Left ventricle myocardium inferior (tissue), 1 donor: ENCODE results near the gene DNAJC13. TPM values are rescaled to one million over a fixed set of nuclear protein-coding genes. Genes with fewer than 3 reads are reported as not detected.
A peak's percentile ranks its signal among the peaks of the same experiment; 100 is the strongest.

Experiments
- DNase-seq: peaks from one replicate; pipeline ENCODE4 v3.0.0-alpha.2; 2020
- H3K27ac ChIP-seq: fragments of 200-600 bp; replicated peaks from 2 replicates; pipeline ENCODE4 v1.8.0; 2021
- H3K27me3 ChIP-seq: fragments of 200-600 bp; 2 replicates; pipeline ENCODE4 v1.8.0; 2021; ENCODE audit warnings: low read depth
- H3K36me3 ChIP-seq: fragments of 200-600 bp; 2 replicates; pipeline ENCODE4 v1.8.0; 2021
- H3K4me1 ChIP-seq: fragments of 200-600 bp; 2 replicates; pipeline ENCODE4 v1.8.0; 2021
- H3K4me3 ChIP-seq: fragments of 200-600 bp; 2 replicates; pipeline ENCODE4 v1.8.0; 2021; ENCODE audit warnings: mild to moderate bottlenecking, moderate library complexity
- H3K9me3 ChIP-seq: fragments of 200-600 bp; replicated peaks from 2 replicates; pipeline ENCODE4 v1.8.0; 2021
- intact Hi-C: fragments of 100-400 bp; cut with micrococcal nuclease; formaldehyde crosslinking; loops from one replicate; pipeline ENCODE4 v1.11.0; 2022
- total RNA-seq: library from RNA; stranded (reverse); fragmentation: NEBNext Ultra II Directional; extraction: Animal tissue kit (Norgen Biotek cat#: 25700); gene quantifications from one replicate; pipeline ENCODE4 v1.2.1, GENCODE V29; 2021
- TF ChIP-seq, protein P1 (sequence below): fragments of 200-600 bp; IDR thresholded peaks from 2 replicates; pipeline ENCODE4 v1.8.0; 2021; ENCODE audit warnings: antibody characterized with exemption, mild to moderate bottlenecking, borderline replicate concordance
- donor health status: DM: no; HTN: yes; CAD: no; lungs with severe emphysema.

DNAJC13 gene
- total RNA-seq, 1 donor from 2014 or later: 31.0 TPM

DNA sequence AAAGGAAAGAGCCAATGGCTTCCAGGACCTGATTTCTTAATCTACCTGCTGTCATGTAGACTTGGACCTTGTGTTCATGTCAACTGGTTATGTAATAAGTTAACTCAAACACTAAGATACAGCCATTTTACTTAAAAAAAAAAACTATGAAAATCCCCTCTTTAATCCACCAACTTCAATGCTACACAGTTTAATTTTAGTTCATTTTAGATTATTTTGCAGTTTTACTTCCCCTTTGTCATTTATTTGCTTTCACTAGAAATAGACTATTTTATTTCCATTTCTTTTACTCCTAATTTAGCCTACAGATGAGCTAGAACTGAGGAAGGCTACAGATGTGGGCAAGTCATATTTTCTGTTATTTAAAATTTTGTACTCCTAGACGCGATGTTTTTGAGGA, 10.7 kb upstream of the DNAJC13 start:
- H3K4me1 ChIP-seq: peaks cover 15% of the 10 kb centered on the region
- no peaks in the 10 kb centered on the region for H3K27me3 ChIP-seq
- TF ChIP-seq, protein P1, sequence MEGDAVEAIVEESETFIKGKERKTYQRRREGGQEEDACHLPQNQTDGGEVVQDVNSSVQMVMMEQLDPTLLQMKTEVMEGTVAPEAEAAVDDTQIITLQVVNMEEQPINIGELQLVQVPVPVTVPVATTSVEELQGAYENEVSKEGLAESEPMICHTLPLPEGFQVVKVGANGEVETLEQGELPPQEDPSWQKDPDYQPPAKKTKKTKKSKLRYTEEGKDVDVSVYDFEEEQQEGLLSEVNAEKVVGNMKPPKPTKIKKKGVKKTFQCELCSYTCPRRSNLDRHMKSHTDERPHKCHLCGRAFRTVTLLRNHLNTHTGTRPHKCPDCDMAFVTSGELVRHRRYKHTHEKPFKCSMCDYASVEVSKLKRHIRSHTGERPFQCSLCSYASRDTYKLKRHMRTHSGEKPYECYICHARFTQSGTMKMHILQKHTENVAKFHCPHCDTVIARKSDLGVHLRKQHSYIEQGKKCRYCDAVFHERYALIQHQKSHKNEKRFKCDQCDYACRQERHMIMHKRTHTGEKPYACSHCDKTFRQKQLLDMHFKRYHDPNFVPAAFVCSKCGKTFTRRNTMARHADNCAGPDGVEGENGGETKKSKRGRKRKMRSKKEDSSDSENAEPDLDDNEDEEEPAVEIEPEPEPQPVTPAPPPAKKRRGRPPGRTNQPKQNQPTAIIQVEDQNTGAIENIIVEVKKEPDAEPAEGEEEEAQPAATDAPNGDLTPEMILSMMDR: no peak
- H3K27ac ChIP-seq: no peak overlapping the region
- DNase-seq: no peak
- no peak overlapping the region for H3K4me3 ChIP-seq
- H3K36me3 ChIP-seq: no peaks in the 10 kb centered on the region
- no peaks in the 10 kb centered on the region for H3K9me3 ChIP-seq
- intact Hi-C loops: no loop called here

DNA sequence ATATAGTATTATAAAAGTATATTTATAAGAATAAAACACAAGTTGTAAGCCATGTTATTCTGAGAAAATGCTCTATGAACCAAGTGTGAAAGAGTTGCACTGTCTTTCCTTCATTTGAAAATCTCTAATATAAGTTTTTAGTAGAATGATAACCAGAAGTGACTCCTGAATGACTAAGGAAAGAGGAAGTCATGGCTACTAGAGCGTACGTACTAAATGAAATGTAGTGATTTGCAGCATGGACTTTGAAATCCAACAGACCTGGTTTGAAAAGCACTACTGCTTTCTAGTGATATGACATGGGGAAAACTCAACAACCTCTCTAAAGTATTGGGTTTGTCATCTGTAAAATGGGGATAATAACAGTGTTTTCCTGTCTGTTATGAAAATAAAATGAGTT, 10.3 kb upstream of the DNAJC13 start:
- Histone ChIP-seq H3K27me3 (no peaks in the 10 kb centered on the region), H3K4me1 (peaks cover 15% of the 10 kb centered on the region), H3K9me3 (no peaks in the 10 kb centered on the region), H3K36me3 (no peaks in the 10 kb centered on the region), H3K27ac (no peak overlapping the region), H3K4me3 (no peak overlapping the region)
- no peak for DNase-seq
- intact Hi-C loops: no loop called here
- TF ChIP-seq, protein P1: no peak

DNA sequence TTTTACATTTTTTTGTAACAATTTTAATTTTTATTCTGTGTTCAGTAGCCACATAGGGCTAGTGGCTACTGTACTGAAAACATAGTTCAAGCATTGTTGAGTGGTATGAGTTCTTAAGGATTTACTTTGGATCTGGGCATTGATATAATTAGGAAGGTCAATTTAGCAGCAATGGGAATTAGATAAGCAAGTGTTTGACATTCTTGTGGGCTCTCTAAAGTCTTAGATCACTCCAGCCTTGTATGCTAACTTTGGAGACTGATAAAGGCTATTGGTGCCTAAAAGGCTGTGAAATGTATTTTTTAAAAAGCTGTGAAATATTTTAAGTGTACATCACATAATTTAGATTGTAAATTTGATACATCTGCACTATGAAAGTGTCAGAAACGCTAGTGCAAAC, 2.5 kb upstream of the DNAJC13 start:
- intact Hi-C loops: no loop called here
- no peaks in the 10 kb centered on the region for H3K9me3 ChIP-seq
- no peak overlapping the region for H3K4me3 ChIP-seq
- DNase-seq: no peak
- no peak overlapping the region for H3K27ac ChIP-seq
- H3K4me1 ChIP-seq: peaks cover 33% of the 10 kb centered on the region
- TF ChIP-seq, protein P1: no peak
- H3K36me3 ChIP-seq: no peaks in the 10 kb centered on the region
- H3K27me3 ChIP-seq: no peaks in the 10 kb centered on the region

DNA sequence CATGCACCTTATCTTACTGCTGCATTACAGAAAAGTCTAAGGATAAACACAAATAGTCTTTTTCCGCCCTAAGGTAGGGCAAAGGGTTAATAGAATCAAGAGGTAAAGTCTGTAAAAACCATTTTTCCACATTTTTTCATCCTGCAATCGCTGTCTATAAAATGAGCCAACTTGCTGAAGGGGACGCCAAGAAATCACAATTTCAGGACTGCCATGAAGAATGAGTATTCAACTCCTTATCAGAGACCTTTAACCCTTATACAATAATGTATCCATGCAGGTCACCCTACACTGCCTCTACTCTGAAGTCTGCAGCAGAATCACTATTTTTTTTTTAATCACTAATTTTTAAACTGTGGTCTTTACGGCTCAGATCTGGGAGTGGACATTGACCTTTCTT, 1.1 kb upstream of the DNAJC13 start:
- Histone ChIP-seq H3K36me3 (no peaks in the 10 kb centered on the region), H3K27ac (peak overlapping the region; percentile 94), H3K9me3 (no peaks in the 10 kb centered on the region), H3K4me1 (peaks cover 45% of the 10 kb centered on the region), H3K27me3 (no peaks in the 10 kb centered on the region), H3K4me3 (no peak overlapping the region)
- DNase-seq: no peak
- intact Hi-C loops: no loop called here
- TF ChIP-seq, protein P1: no peak

- intact Hi-C loops: no loop called here
- DNase-seq: peak; percentile 43
- Histone ChIP-seq H3K27ac (peak overlapping the region; percentile 94), H3K36me3 (peaks cover 10% of the 10 kb centered on the region), H3K9me3 (no peaks in the 10 kb centered on the region), H3K27me3 (no peaks in the 10 kb centered on the region), H3K4me1 (peaks cover 45% of the 10 kb centered on the region), H3K4me3 (peak overlapping the region; percentile 99)
- TF ChIP-seq, protein P1: no peak
Observed at GRCh38 chr3:132417695-132418411, 551 bp downstream of the DNAJC13 start.
